CD4-positive, alpha-beta T cell treated with Interleukin-12 subunit alpha and Interleukin-12 subunit beta, for 1 hour (primary cell): ENCODE data around the gene CLIP4.
A peak's percentile ranks its signal among the peaks of the same experiment; 100 is the strongest.

Experiments
- DNase-seq: peaks from one replicate; pipeline ENCODE4 v3.0.0-alpha.2; 2020

Gene CLIP4

DNA sequence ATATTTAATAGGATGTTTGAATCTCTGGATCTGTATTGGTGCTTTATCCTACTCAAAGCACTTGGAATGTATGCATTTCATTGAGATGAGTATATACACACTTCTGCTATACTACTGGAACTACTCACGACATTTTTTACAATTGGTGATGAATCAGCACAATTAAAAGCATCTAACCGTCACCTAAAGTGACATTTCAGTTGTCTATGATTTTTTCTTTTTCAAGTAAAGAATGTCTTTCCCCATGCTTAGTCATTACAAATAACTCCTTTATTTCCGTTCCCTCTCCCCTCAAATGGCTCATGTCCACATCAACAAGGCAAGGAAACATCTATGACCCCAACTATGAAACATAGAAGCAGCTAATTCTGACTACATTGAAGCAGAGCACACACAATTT lies 77.3 kb downstream of the CLIP4 start:
- DNase-seq = no peak

DNA sequence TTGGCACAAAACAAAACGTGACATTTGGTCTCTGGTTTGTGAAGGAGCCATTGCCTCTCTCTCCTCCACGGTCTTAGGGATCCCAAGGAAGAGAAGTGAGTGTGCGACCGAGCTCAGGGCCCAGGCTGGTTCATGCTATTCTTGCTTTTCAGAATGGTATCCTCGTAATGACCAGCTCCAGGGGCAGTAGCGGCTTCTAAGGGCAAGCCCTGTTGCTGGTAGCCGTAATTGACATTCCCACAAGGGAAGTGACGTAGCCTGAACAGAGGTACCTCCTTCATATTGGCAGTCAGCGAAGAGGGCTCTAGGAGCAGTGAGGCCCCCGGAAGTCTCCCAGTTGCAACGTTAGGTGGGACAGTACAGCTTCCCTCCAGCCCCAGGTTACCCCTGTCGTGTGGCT lies 77.9 kb downstream of the CLIP4 start:
- no peak for DNase-seq

- no peak for DNase-seq
Measured at GRCh38 chr2:29193681-29194080, 78.5 kb downstream of the CLIP4 start.

GRCh38 chr2:29195796-29196195 lies 80.6 kb downstream of the CLIP4 start:
- no peak for DNase-seq

- DNase-seq = peak; percentile 76
Measured at GRCh38 chr2:29196792-29197788, 81.9 kb downstream of the CLIP4 start.

- no peak for DNase-seq
Measured at GRCh38 chr2:29201979-29202378, 86.8 kb downstream of the CLIP4 start.

DNA sequence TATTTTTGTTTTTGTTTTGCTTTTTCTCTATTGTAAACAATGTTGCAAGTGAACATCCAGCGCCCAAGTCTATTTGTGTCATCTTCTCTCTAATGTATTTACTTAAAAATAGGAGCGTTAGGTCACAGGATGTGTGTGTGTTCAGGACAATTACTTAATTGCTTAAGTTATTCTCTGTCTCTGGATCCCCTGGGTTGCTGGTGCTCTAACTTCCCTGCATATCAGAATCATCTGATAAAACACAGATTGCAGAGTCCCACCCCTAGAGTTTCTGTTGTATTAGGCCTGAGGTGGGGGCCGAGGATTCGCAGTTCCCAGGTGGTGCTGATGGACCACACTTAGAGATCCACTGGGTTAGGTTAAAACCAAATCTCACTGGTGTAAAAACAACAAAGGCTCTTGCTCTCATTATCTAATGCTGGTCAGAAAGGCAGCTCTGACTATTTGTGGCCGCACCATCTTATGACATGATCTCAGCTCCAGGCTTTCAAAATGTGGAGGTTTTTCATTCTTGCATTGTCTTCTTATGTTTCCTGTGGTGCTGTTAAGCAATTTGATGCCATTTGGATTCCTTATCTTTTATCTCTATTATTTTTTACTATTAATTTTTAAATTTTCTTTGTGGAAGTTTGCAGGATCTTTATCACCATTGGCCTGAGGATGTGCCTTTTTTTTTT lies 87.7 kb downstream of the CLIP4 start:
- DNase-seq = no peak

- DNase-seq = no peak
Measured at GRCh38 chr2:29206941-29207340, 91.7 kb downstream of the CLIP4 start.

DNA sequence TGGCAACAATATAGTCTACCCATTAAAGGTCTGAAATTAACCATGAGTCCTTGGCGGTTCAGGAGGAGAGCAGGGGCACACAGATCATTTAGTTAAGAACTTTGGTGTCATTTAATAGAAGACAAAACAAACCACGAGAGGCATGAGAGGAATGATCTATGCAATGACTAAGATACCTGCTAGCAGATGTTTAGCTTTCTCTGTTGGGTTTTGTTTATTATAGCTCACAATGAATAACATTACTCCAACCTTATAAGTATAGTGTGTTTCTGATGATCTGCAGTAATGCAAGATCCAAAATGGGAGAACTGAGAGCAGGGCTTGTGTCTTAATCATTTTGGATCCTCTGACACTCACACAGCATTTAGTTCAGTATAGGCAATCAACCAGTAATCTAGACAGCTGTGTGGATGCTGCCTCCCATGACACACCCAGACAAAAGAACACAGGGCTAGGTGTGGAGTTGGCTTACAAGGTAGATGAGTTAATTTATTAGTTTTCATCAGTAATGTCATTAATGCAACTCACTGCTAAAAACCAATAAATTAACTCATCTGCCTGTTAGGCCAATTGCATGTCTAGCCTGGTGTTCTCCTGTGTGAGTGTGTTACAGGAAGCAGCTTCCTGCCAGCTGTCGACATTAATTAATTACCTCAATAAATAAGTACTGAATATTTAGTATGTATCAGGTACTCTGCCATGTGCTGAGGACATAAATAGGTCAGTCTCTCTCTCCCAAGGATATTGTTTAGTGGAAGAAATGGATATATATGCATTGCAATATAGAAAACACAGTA lies 92.3 kb downstream of the CLIP4 start:
- no peak for DNase-seq

- DNase-seq = no peak
Measured at GRCh38 chr2:29209551-29209950, 94.3 kb downstream of the CLIP4 start.

GRCh38 chr2:29212009-29212408 lies 96.8 kb downstream of the CLIP4 start:
- no peak for DNase-seq

- no peak for DNase-seq
Measured at GRCh38 chr2:29213888-29214291, 98.7 kb downstream of the CLIP4 start.

GRCh38 chr2:29215073-29215472 lies 99.9 kb downstream of the CLIP4 start:
- DNase-seq = no peak

- no peak for DNase-seq
Measured at GRCh38 chr2:29215739-29216608, 100.8 kb downstream of the CLIP4 start.

GRCh38 chr2:29216609-29216909 lies 101.3 kb downstream of the CLIP4 start:
- no peak for DNase-seq

DNA sequence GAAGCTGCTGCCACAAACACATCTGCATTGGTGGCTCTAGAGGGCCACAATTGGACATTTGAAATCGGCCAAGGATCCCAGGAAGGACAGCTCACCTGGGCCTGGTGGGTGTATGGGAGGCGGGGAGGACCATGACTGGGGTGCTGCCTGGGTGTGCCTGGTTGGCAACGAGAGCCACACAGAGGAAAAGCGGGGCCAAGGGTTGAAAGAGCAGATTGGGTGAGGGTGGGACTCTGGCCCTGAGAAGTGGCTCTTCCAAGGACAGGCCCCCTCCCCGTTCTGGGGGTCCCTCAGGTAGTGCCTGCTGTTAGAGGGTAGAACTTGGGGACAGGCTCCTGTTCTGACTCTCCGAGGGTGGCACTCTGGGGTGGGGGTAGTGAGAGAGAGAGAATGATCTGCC lies 102.9 kb downstream of the CLIP4 start:
- DNase-seq = no peak

- DNase-seq = no peak
Measured at GRCh38 chr2:29218550-29219125, 103.4 kb downstream of the CLIP4 start.

DNA sequence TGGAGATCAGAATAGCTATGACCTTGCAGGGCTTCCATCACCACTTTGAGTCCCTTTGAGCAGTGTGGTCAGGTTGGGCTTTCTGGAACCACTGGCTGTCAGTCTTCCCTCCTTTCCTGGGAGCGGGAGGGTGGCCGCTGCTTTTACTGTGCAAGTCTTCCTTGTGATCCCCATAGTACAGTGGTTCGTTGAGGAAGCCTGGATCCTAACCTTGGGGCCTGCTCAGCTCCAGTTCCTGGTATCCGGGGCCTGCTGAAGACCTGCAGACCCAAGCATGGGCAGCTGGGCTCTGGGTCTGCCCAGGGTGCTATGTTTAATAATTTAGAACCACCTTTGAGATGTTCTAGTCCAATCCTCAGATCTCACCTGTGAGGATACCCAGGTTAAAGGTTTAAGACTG lies 104.2 kb downstream of the CLIP4 start:
- no peak for DNase-seq

GRCh38 chr2:29220506-29221270 lies 105.5 kb downstream of the CLIP4 start:
- no peak for DNase-seq

DNA sequence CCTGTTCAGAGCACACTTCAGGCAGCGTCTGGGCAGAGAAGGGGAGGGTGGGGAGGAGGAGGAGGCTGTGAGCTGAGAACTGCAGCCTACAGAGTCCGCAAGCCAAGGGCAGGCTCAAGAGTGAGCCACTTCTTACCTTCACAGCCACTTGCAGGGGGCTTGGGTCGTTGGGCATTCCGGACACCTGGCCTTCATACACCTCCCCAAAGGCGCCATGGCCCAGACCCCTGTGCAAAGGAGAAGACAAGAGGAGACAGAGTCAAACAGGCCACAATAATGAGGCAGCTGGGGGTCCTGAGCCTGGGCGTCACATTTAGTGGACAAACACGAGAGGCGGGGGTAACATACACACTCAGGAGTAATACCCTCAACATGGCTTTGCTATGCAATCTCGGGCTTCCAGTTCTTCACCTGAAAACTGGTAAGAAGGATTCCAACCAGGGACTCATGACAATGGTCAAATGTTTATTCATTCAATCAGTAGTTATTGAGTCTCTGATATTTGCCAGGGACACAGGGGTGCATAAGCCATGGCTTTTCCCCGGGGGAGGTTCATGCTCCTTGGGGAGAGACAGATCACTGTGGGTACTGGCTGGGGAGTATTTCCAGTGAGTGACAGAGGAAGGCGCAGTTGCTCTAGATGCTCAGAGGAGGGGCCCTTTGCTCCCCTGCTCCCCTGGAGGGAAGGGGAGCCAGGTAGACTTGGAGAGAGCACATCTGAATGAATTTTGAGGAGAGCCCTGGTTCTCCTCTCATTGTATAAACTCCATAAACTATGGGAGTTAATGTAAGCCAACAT lies 107.4 kb downstream of the CLIP4 start:
- no peak for DNase-seq
